LHCN-M2 (cell line): ENCODE measurements around the gene KIAA1328. TPM values are rescaled to one million over a fixed set of nuclear protein-coding genes. Genes with fewer than 3 reads are reported as not detected.

Source experiments
- DNase-seq: peaks from one replicate; pipeline ENCODE4 v3.0.0-alpha.2; 2012; ENCODE audit warnings: low read depth
- total RNA-seq: library from RNA; depleted of rRNA; stranded (reverse); fragments of >200 nt; gene quantifications from 2 replicates; pipeline ENCODE4 v1.2.3, GENCODE V29; 2014; rRNA removed

KIAA1328 gene
- total RNA-seq, 1 experiment from 2014 or later = 6.1 TPM

- no peak for DNase-seq
Observed at GRCh38 chr18:37276111-37276890, 447.4 kb downstream of the KIAA1328 start.

- DNase-seq = no peak
Observed at GRCh38 chr18:37277804-37278203, 448.9 kb downstream of the KIAA1328 start.

Other genes with a start within 250 kb of the KIAA1328 start
- 294 and 385 TPM in 2 replicates for gene TPGS2, start 125 bp upstream of the KIAA1328 start, total RNA-seq